GM23338 (cell line): ENCODE measurements around the gene UQCRC2. TPM values are rescaled to one million over a fixed set of nuclear protein-coding genes. Genes with fewer than 3 reads are reported as not detected.

ENCODE experiments used
- ATAC-seq: fragments of 200-7000 bp; cut with Tn5 transposase; 3 replicates; pipeline ENCODE4 v1.9.1; 2020
- DNase-seq: peaks from one replicate; pipeline ENCODE4 v3.0.0-alpha.2; 2015; ENCODE audit warnings: low spot score
- H2AFZ ChIP-seq: fragments of 200-600 bp; sonication (generic); 2 replicates; pipeline ENCODE4 v1.8.0; 2016; ENCODE audit warnings: antibody characterized with exemption, mild to moderate bottlenecking, moderate library complexity
- H3F3A ChIP-seq: fragments of 200-600 bp; sonication (generic); replicated peaks from 2 replicates; pipeline ENCODE4 v1.8.0; 2017; ENCODE audit warnings: antibody characterized with exemption, mixed run types, low read depth
- H3K27ac ChIP-seq: fragments of 200-600 bp; sonication (generic); 2 replicates; pipeline ENCODE4 v1.6.1; 2016; ENCODE audit warnings: low read depth
- H3K27me3 ChIP-seq: fragments of 200-600 bp; sonication (generic); 2 replicates; pipeline ENCODE4 v1.8.0; 2016; ENCODE audit warnings: mild to moderate bottlenecking, mixed run types, moderate library complexity; ENCODE audit not compliant: insufficient read depth
- H3K36me3 ChIP-seq: fragments of 200-600 bp; sonication (generic); 2 replicates; pipeline ENCODE4 v1.8.0; 2016; ENCODE audit warnings: mild to moderate bottlenecking; ENCODE audit not compliant: insufficient read depth
- H3K4me1 ChIP-seq: fragments of 200-600 bp; sonication (generic); 2 replicates; pipeline ENCODE4 v1.8.0; 2016; ENCODE audit warnings: mild to moderate bottlenecking, moderate library complexity; ENCODE audit not compliant: insufficient read depth
- H3K4me2 ChIP-seq: fragments of 200-600 bp; sonication (generic); 2 replicates; pipeline ENCODE4 v1.7.1; 2017; ENCODE audit warnings: mixed run types
- H3K4me3 ChIP-seq: fragments of 200-600 bp; sonication (generic); 2 replicates; pipeline ENCODE4 v1.6.1; 2016; ENCODE audit warnings: mixed run types
- H3K79me2 ChIP-seq: fragments of 200-600 bp; sonication (generic); replicated peaks from 2 replicates; pipeline ENCODE4 v1.8.0; 2017; ENCODE audit warnings: mild to moderate bottlenecking; ENCODE audit not compliant: insufficient read depth
- H3K9me2 ChIP-seq: fragments of 200-600 bp; sonication (generic); 2 replicates; pipeline ENCODE4 v1.8.0; 2017; ENCODE audit not compliant: insufficient read depth
- H4K20me1 ChIP-seq: fragments of 200-600 bp; sonication (generic); replicated peaks from 2 replicates; pipeline ENCODE4 v1.8.0; 2017; ENCODE audit warnings: mild to moderate bottlenecking; ENCODE audit not compliant: insufficient read depth
- H3K27ac Mint-ChIP-seq: 2 replicates; pipeline ENCODE4 v1.8.0; 2020; ENCODE audit warnings: inconsistent platforms, mild to moderate bottlenecking, moderate library complexity, mixed read lengths
- H3K27me3 Mint-ChIP-seq: 3 replicates; pipeline ENCODE4 v1.8.0; 2022; ENCODE audit warnings: low read depth, mild to moderate bottlenecking, moderate library complexity, mixed read lengths, inconsistent platforms; ENCODE audit not compliant: insufficient read depth, poor library complexity
- H3K36me3 Mint-ChIP-seq: 3 replicates; pipeline ENCODE4 v1.8.0; 2021; ENCODE audit warnings: low read depth, mild to moderate bottlenecking, inconsistent platforms, moderate library complexity, mixed read lengths
- H3K4me1 Mint-ChIP-seq: 3 replicates; pipeline ENCODE4 v1.8.0; 2020; ENCODE audit warnings: mild to moderate bottlenecking, inconsistent platforms, mixed read lengths
- H3K4me3 Mint-ChIP-seq: 3 replicates; pipeline ENCODE4 v1.8.0; 2021; ENCODE audit warnings: moderate library complexity, mild to moderate bottlenecking, inconsistent platforms, mixed read lengths
- H3K9me3 Mint-ChIP-seq: 3 replicates; pipeline ENCODE4 v1.8.0; 2020; ENCODE audit warnings: moderate library complexity, mild to moderate bottlenecking, inconsistent platforms, mixed read lengths
- CREB1 ChIP-seq: fragments of 250-450 bp; sonication (Bioruptor Pico); IDR thresholded peaks from 2 replicates; pipeline ENCODE4 v1.5.0; 2020; ENCODE audit warnings: low read depth, mild to moderate bottlenecking, moderate library complexity
- EZH2 ChIP-seq: fragments of 200-600 bp; sonication (generic); IDR thresholded peaks from one replicate; pipeline ENCODE4 v1.8.0; 2017; ENCODE audit warnings: antibody characterized with exemption, mild to moderate bottlenecking, low read depth; ENCODE audit not compliant: unreplicated experiment
- EZH2phosphoT487 ChIP-seq: fragments of 200-600 bp; sonication (generic); IDR thresholded peaks from one replicate; pipeline ENCODE4 v1.8.1; 2018; ENCODE audit warnings: antibody characterized with exemption; ENCODE audit not compliant: unreplicated experiment
- JUNB ChIP-seq: IDR thresholded peaks from one replicate; pipeline ENCODE4 v1.6.1; 2016; ENCODE audit warnings: antibody characterized with exemption; ENCODE audit not compliant: unreplicated experiment
- NANOG ChIP-seq: IDR thresholded peaks from 2 replicates; pipeline ENCODE4 v1.6.1; 2016; ENCODE audit warnings: antibody characterized with exemption, borderline replicate concordance
- POLR2AphosphoS5 ChIP-seq: IDR thresholded peaks from 2 replicates; pipeline ENCODE4 v1.6.1; 2016; ENCODE audit warnings: antibody characterized with exemption, low read depth
- ZNF114 ChIP-seq: fragments of 250-450 bp; sonication (Bioruptor Pico); IDR thresholded peaks from 2 replicates; pipeline ENCODE4 v1.5.0; 2020; ENCODE audit warnings: mild to moderate bottlenecking, moderate library complexity
- polyA plus RNA-seq: library from polyadenylated mRNA; unstranded; fragments of >200 nt; fragmentation: Nextera tagmentation; extraction: Ambion mirVana; gene quantifications from 2 replicates; pipeline ENCODE4 v1.2.1, GENCODE V29; 2016
- total RNA-seq: library from RNA; depleted of rRNA; stranded (reverse); fragments of >200 nt; shearing (Covaris generic); gene quantifications from 2 replicates; pipeline ENCODE4 v1.2.3, GENCODE V29; 2014
- TF ChIP-seq, protein P1 (sequence below): fragments of 250-450 bp; sonication (Bioruptor Pico); IDR thresholded peaks from 2 replicates; pipeline ENCODE4 v1.5.0; 2020; ENCODE audit warnings: mild to moderate bottlenecking, moderate library complexity
- TF ChIP-seq, protein P2 (sequence below): IDR thresholded peaks from one replicate; pipeline ENCODE4 v1.6.1; 2018; ENCODE audit warnings: antibody characterized with exemption; ENCODE audit not compliant: unreplicated experiment
- TF ChIP-seq, protein P3 (sequence below): IDR thresholded peaks from 2 replicates; pipeline ENCODE4 v1.6.1; 2016; ENCODE audit warnings: antibody characterized with exemption
- TF ChIP-seq, protein P4 (sequence below), 2 experiments: fragments of 200-600 bp in 1 of 2; sonication (generic) in 1 of 2; conservative IDR thresholded peaks; 2 replicates each; pipeline versions ENCODE4 v1.5.1 to v1.6.1; 2016 to 2017; ENCODE audit warnings: antibody characterized with exemption in 2 of 2, low read depth in 2 of 2, mild to moderate bottlenecking in 2 of 2, moderate library complexity in 1 of 2

The UQCRC2 gene
- total and polyA plus RNA-seq, 2 experiments from 2014 or later = 88.0 to 122 TPM

DNA sequence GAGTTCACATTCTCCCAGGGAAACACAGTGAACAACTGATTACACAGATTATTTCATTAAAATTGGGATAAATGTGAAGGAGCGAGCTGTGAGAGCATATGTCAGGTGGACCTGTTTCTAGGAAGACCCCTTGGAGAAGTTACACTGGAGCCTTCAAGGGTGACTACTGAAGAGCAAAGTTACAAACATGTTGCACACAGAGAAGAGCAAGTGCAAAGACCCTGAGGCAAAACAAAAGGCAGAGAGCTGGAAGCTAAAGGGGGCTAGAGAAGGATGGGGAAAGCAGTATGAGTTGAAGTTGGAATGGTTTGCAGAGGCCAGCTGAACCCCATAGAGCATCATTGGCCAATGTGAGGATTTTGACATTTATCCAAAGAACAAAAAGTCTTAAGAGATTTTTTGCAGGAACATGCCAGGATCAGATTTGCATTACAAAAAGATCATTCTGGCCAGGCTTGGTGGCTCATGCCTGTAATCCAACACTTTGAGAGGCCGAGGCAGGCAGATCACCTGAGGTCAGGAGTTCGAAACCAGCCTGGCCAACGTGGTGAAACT is 33.6 kb downstream of the UQCRC2 start (continued):
- TF ChIP-seq, protein P1, sequence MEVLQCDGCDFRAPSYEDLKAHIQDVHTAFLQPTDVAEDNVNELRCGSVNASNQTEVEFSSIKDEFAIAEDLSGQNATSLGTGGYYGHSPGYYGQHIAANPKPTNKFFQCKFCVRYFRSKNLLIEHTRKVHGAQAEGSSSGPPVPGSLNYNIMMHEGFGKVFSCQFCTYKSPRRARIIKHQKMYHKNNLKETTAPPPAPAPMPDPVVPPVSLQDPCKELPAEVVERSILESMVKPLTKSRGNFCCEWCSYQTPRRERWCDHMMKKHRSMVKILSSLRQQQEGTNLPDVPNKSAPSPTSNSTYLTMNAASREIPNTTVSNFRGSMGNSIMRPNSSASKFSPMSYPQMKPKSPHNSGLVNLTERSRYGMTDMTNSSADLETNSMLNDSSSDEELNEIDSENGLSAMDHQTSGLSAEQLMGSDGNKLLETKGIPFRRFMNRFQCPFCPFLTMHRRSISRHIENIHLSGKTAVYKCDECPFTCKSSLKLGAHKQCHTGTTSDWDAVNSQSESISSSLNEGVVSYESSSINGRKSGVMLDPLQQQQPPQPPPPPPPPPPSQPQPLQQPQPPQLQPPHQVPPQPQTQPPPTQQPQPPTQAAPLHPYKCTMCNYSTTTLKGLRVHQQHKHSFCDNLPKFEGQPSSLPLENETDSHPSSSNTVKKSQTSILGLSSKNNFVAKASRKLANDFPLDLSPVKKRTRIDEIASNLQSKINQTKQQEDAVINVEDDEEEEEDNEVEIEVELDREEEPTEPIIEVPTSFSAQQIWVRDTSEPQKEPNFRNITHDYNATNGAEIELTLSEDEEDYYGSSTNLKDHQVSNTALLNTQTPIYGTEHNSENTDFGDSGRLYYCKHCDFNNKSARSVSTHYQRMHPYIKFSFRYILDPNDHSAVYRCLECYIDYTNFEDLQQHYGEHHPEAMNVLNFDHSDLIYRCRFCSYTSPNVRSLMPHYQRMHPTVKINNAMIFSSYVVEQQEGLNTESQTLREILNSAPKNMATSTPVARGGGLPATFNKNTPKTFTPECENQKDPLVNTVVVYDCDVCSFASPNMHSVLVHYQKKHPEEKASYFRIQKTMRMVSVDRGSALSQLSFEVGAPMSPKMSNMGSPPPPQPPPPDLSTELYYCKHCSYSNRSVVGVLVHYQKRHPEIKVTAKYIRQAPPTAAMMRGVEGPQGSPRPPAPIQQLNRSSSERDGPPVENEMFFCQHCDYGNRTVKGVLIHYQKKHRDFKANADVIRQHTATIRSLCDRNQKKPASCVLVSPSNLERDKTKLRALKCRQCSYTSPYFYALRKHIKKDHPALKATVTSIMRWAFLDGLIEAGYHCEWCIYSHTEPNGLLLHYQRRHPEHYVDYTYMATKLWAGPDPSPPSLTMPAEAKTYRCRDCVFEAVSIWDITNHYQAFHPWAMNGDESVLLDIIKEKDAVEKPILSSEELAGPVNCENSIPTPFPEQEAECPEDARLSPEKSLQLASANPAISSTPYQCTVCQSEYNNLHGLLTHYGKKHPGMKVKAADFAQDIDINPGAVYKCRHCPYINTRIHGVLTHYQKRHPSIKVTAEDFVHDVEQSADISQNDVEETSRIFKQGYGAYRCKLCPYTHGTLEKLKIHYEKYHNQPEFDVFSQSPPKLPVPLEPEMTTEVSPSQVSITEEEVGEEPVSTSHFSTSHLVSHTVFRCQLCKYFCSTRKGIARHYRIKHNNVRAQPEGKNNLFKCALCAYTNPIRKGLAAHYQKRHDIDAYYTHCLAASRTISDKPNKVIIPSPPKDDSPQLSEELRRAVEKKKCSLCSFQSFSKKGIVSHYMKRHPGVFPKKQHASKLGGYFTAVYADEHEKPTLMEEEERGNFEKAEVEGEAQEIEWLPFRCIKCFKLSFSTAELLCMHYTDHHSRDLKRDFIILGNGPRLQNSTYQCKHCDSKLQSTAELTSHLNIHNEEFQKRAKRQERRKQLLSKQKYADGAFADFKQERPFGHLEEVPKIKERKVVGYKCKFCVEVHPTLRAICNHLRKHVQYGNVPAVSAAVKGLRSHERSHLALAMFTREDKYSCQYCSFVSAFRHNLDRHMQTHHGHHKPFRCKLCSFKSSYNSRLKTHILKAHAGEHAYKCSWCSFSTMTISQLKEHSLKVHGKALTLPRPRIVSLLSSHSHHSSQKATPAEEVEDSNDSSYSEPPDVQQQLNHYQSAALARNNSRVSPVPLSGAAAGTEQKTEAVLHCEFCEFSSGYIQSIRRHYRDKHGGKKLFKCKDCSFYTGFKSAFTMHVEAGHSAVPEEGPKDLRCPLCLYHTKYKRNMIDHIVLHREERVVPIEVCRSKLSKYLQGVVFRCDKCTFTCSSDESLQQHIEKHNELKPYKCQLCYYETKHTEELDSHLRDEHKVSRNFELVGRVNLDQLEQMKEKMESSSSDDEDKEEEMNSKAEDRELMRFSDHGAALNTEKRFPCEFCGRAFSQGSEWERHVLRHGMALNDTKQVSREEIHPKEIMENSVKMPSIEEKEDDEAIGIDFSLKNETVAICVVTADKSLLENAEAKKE (CRISPR knock-in tag) = no peak

DNA sequence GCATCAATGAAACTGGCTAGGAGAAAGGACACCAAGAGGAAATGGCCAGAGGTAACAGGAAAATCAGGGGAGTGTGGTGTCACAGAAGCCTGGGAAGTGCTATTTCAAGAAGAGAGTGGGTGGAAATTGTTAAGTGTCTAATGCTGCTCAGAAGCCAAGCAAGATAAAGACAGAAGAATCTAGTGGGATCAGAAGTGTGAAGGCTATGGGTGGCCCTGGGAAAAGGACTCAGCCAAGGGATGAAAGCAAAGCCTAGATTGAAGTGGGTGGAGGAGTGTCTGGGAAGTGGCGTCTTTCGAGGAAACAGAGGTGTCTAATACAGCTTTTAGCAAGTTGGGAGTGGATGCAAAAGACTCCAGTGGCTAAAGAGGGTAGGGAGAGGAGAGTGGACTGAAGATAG is 34.3 kb downstream of the UQCRC2 start:
- Mint-ChIP-seq H3K9me3 (no peaks in the 10 kb centered on the region), H3K4me3 (no peak overlapping the region), H3K27me3 (peaks cover 4% of the 10 kb centered on the region), H3K27ac (no peak overlapping the region), H3K4me1 (peaks cover 12% of the 10 kb centered on the region), H3K36me3 (peaks cover 15% of the 10 kb centered on the region)
- H3K27me3 ChIP-seq = no peaks in the 10 kb centered on the region
- TF ChIP-seq NANOG = no peak
- no peak for TF ChIP-seq EZH2
- no peak for TF ChIP-seq CREB1 (CRISPR knock-in tag)
- TF ChIP-seq EZH2phosphoT487 = no peak
- no peak for TF ChIP-seq POLR2AphosphoS5
- no peak for TF ChIP-seq JUNB
- TF ChIP-seq, protein P2, sequence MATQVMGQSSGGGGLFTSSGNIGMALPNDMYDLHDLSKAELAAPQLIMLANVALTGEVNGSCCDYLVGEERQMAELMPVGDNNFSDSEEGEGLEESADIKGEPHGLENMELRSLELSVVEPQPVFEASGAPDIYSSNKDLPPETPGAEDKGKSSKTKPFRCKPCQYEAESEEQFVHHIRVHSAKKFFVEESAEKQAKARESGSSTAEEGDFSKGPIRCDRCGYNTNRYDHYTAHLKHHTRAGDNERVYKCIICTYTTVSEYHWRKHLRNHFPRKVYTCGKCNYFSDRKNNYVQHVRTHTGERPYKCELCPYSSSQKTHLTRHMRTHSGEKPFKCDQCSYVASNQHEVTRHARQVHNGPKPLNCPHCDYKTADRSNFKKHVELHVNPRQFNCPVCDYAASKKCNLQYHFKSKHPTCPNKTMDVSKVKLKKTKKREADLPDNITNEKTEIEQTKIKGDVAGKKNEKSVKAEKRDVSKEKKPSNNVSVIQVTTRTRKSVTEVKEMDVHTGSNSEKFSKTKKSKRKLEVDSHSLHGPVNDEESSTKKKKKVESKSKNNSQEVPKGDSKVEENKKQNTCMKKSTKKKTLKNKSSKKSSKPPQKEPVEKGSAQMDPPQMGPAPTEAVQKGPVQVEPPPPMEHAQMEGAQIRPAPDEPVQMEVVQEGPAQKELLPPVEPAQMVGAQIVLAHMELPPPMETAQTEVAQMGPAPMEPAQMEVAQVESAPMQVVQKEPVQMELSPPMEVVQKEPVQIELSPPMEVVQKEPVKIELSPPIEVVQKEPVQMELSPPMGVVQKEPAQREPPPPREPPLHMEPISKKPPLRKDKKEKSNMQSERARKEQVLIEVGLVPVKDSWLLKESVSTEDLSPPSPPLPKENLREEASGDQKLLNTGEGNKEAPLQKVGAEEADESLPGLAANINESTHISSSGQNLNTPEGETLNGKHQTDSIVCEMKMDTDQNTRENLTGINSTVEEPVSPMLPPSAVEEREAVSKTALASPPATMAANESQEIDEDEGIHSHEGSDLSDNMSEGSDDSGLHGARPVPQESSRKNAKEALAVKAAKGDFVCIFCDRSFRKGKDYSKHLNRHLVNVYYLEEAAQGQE = no peak
- TF ChIP-seq, protein P3, sequence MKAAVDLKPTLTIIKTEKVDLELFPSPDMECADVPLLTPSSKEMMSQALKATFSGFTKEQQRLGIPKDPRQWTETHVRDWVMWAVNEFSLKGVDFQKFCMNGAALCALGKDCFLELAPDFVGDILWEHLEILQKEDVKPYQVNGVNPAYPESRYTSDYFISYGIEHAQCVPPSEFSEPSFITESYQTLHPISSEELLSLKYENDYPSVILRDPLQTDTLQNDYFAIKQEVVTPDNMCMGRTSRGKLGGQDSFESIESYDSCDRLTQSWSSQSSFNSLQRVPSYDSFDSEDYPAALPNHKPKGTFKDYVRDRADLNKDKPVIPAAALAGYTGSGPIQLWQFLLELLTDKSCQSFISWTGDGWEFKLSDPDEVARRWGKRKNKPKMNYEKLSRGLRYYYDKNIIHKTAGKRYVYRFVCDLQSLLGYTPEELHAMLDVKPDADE = no peak
- no peak for TF ChIP-seq ZNF114
- TF ChIP-seq, protein P4, sequence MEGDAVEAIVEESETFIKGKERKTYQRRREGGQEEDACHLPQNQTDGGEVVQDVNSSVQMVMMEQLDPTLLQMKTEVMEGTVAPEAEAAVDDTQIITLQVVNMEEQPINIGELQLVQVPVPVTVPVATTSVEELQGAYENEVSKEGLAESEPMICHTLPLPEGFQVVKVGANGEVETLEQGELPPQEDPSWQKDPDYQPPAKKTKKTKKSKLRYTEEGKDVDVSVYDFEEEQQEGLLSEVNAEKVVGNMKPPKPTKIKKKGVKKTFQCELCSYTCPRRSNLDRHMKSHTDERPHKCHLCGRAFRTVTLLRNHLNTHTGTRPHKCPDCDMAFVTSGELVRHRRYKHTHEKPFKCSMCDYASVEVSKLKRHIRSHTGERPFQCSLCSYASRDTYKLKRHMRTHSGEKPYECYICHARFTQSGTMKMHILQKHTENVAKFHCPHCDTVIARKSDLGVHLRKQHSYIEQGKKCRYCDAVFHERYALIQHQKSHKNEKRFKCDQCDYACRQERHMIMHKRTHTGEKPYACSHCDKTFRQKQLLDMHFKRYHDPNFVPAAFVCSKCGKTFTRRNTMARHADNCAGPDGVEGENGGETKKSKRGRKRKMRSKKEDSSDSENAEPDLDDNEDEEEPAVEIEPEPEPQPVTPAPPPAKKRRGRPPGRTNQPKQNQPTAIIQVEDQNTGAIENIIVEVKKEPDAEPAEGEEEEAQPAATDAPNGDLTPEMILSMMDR (conservative IDR thresholded peaks at IDR 0.05; ENCODE audit: low read depth in 2 of 2) = no peak
- ATAC-seq (no peak), DNase-seq (no peak)
- no peaks in the 10 kb centered on the region for H3K79me2 ChIP-seq
- no peaks in the 10 kb centered on the region for H3K9me2 ChIP-seq
- 0 out of 2 replicates have a peak, but pooled peaks cover 4% of the 10 kb centered on the region for H4K20me1 ChIP-seq
- no peak overlapping the region for H2AFZ ChIP-seq
- H3K4me3 ChIP-seq = no peak overlapping the region
- no peak overlapping the region for H3K4me2 ChIP-seq
- no peaks in the 10 kb centered on the region for H3F3A ChIP-seq
- H3K4me1 ChIP-seq = peaks cover 8% of the 10 kb centered on the region
- no peak overlapping the region for H3K27ac ChIP-seq
- peaks cover 21% of the 10 kb centered on the region; the same call in 1 of the 2 replicates for H3K36me3 ChIP-seq
